Vagina (tissue), 2 donors: ENCODE data around the gene FBXL14.

ENCODE experiments used
- CTCF ChIP-seq, 3 experiments: fragments of 450-650 bp in 2 of 3; fragments of 200-600 bp in 1 of 3; sonication (generic) in 1 of 3; IDR thresholded peaks; one replicate each; pipeline ENCODE4 v1.5.1; 2017 to 2019; ENCODE audit warnings: antibody characterized with exemption in 3 of 3, mild to moderate bottlenecking in 2 of 3, moderate library complexity in 2 of 3
- POLR2A ChIP-seq, 2 donors: fragments of 450-650 bp; IDR thresholded peaks; one replicate each; pipeline ENCODE4 v1.6.1; 2017; ENCODE audit warnings: antibody characterized with exemption in 2 of 2, mild to moderate bottlenecking in 2 of 2, moderate library complexity in 2 of 2
- POLR2AphosphoS5 ChIP-seq, 2 donors: sonication (generic); formaldehyde crosslinking; IDR thresholded peaks; one replicate each; pipeline ENCODE4 v1.9.0; 2017; ENCODE audit warnings: antibody characterized with exemption in 2 of 2, mild to moderate bottlenecking in 2 of 2, low read depth in 1 of 2; ENCODE audit not compliant: insufficient read depth in 1 of 2

- no peak for TF ChIP-seq CTCF (IDR thresholded peaks at IDR 0.05)
- TF ChIP-seq POLR2A (IDR thresholded peaks at IDR 0.05) = no peak
- no peak for TF ChIP-seq POLR2AphosphoS5 (IDR thresholded peaks at IDR 0.05; ENCODE audit: insufficient read depth in 1 of 2, low read depth in 1 of 2)
Observed at GRCh38 chr12:1622406-1622805, 28.0 kb upstream of the FBXL14 start.
